ENCODE results near the gene PRDM2.

The PRDM2 gene

DNA sequence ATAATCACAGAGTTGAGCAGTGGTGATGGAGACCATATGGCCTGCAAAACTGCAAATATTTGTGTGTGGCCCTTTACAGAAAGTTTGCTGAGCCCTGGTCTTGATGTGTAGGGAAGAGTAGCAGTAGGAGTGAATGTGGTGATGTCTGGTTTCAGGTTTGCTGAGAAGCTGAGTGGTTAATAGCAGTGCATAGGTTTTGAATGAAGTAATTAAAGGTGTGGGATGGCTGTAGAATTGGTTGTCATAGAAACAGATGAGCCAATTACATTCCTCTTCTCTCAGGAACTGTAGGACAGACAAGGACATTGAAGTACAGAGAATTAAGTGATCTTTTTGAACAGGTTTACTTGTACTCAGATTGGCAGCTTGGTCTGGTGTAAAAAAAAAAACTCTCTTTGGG, 37.4 kb downstream of the PRDM2 start:
- DNase-seq: peak in 1 of 2 experiments; percentile 22

DNA sequence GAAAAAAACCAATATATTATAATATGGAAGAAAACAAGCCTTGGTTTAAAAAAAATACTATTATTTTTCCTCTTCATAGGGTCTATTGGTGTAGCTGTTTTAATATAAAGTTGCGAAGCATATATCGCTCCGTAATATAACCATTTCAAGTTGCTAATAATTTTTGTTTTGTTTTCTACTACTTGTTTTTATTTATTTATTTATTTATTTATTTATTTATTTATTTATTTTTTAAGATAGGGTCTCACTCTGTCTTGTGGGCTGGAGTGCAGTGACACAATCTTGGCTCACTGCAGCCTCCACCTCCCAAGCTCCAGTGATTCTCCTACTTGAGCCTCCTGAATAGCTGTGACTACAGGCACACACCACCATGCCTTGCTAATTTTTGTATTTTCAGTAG, 46.4 kb downstream of the PRDM2 start:
- no peak for DNase-seq

DNA sequence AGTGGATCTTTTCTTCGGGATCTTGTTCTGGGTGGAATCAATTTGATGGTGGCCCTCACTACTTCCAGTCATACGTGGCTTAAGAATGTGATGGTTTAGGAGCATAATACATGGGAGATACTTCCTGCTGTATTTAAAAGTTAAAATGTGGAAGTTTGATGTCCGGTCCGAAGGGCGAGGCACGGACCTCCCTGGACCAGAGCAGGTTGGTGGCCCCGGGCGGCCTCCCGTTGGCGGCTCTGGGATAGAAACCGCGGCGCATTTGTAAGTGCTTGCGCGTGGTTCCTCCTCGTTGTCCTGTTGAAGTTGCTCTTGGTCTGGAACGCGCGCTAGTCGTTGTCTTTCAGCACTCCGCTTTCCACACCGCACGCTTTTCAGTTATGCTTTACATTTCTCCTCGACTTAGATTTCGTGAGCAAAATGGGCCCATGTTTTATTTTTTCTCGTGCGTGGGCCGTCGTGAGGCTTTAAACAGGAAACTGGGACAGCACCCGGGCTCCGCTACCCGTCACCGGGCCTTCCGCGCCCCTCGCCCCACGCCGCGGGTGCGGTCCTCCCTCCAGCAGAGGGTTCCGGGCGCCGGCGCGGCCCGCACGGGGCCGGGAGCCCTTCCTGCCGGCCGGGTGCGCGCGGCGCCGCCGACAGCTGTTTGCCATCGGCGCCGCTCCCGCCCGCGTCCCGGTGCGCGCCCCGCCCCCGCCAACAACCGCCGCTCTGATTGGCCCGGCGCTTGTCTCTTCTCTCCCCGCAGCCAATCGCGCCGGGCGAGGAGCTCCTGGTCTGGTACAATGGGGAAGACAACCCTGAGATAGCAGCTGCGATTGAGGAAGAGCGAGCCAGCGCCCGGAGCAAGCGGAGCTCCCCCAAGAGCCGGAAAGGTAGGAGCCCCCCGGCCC, 48.9 kb downstream of the PRDM2 start:
- DNase-seq: peak; percentile 85 to 93

DNA sequence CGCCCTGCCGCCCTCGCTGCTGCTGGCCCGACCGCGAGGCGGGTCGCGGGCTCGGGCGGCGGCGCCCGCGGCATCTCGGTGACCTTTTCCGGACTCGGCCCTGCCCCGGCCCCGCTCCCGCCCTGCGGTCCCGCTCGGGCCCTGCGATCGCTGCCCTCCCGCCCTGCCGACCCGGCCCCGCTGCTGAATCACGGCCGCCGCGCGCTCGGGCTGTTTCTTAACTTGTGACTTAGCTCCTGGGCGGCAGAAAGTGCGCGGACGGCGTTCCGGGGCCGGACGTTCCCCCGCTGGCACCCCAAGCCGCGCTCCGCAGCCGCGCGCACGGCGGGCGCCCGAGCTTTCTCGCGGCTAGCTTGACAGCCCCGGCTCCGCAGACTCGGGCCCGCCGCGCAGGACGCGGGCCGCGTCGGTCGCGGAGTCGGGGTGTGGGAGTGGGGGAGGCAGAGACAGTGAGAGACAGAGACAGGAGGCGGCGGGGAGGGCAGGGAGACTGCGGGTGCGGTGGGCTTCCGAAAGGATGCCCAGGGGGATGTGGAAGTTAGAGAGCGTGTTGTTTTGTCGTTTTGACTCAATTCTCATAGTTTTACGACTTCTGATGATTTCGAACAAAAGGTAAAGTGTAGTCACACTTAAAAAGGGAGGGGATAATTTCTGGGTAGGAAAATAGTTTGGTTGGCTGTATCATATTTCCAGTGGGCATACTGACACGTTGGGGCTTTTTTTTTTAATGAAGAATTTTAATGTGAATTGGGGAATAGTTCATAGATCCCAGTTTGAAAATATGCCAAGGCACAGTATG, 49.8 kb downstream of the PRDM2 start:
- DNase-seq: peak in 1 of 2 experiments; percentile 21

GRCh38 chr1:13751458-13751871, 51.5 kb downstream of the PRDM2 start:
- no peak for DNase-seq

GRCh38 chr1:13751985-13752384, 52.0 kb downstream of the PRDM2 start:
- no peak for DNase-seq

- DNase-seq: no peak
Observed at GRCh38 chr1:13752852-13753251, 52.9 kb downstream of the PRDM2 start.

- DNase-seq: no peak
Observed at GRCh38 chr1:13753636-13754402, 53.8 kb downstream of the PRDM2 start.

DNA sequence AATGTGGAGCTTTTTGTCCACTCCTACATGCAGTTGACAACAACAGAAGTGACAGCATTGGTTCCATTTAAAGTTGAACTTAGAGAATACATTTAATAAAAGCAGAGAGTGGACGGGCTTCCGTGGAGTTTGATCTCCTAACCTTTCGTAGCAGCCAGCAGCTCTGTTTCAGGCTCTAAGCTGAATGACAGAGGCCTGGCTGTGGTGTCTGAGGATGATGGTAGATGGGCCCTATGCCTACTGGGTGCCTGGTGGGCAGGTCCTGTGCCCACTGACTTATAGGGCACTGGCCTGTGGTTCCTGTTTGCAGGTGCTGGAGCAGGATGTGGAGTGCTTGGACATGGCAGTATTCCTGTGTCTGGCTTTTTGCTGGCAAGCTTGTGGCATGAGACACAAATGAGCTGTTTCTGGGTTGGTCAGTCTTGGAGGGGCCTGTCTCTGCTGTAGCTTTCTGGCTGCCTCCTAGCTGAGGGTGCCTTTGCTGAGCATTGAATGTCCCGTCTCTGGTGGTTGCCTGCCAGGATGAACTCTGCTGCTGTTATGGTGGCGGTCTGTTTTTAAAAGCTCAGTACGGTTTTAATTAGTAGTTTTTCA, 54.6 kb downstream of the PRDM2 start:
- DNase-seq: no peak

DNA sequence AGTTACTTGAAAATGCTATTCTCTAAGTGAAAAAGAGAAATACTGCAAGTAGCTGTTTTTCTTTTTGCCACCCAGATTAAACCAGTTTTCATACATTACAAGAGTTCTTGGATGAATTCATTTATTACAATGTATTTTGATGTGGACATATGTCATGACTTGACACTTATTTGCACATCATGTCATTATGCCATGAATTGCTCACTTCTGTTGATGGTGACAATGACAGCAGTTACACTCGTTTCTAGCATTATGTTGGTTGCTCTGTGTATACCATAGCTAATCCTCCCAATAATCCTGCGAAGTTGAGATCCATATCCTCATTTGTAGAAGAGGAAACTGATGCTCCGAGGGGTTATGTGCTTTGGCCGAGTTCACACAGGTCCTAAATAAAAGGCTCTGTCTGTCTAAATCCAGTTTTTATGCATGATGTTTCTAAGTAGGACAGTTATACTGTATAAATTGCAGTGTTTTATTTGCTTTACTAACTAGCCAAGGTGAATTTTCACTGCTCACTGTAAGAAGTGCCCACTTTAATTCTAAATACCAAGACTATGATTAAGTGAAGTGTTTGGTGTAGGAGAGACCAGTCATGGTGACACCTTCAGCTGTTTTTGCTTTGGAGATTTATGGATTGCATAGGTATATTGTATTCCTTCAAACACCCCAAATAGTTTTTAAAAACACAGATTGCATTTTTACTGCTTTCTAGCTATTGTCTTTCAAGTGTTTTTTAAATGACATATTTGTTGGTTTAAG, 56.7 kb downstream of the PRDM2 start:
- no peak for DNase-seq

DNA sequence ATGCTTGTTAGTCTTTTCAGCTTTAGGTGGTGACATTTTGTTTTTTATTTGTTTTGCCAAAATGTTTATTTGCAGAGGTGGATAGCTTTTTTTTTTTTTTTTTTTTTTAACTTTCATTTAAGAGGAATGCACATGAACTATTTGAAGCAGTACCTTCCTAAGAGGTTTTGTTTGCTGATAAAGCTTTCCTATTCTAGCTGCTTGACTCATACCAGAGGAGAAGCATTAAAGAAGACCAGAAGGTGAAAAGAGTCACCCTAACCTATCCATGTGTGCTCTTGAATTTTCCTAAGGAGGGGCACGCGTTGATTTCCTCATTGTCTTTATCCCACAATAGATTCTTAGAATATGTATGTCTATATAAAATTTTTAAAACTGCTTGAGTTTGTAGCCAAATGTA, 57.7 kb downstream of the PRDM2 start:
- no peak for DNase-seq

GRCh38 chr1:13759072-13759471, 59.1 kb downstream of the PRDM2 start:
- no peak for DNase-seq

DNA sequence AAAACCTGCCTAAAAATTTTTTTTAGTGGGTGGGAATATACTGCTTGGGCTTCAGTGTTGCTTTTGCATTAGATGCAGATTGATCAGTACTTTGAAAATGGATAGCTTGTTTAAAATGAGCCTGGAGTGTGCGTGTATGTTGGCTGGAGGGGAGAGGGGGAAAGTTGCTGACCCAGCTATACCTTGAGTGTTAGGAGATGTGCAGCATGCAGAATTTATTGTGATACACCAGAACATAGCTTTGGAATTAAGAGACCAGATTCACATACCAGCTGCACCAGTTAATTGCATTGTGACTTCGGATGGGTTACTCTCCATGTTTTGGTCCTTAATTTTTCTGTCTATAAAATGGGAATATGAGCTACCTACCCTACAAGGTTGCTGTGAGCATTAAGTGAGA, 60.4 kb downstream of the PRDM2 start:
- DNase-seq: no peak

DNA sequence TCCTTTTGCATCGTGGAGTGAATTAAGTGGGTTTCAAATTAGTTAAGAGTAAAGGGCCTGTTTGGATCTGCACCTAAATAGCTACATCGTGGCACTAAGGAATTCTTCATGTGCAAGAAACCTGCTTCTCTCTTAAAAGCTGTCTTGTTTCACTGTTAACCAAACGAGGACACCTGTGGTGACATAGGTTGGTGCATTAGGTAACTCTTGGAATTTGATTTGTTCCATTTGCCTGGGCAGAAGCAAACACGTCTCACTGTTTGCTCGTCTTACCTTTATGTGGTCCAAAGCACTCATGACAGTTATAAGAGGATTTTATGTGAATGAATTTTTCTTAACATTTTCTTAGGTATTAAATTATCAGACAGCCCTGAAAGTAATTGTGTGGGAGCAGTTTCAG, 60.9 kb downstream of the PRDM2 start:
- DNase-seq: no peak

GRCh38 chr1:13761883-13762282, 61.9 kb downstream of the PRDM2 start:
- DNase-seq: no peak

GRCh38 chr1:13762642-13763041, 62.7 kb downstream of the PRDM2 start:
- DNase-seq: peak in 1 of 2 experiments; percentile 4

DNA sequence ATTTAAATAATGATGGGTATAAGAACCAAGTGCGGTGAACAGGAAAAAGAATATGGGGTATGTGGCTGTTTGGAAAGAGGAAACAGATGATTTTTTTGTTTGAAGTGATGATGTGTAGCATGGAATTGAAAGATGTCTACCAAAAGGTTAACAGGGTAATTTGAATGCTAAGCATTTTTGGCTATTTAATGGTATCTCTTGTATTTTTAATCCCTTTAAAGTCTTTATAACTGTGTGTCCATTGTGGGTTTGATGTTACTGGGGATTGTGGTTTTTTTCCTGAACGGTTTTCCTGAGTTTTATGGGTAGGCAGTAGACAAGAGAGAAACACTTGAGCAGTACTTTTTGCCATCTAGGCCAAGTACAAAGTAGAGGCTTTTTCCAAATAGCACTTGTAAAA, 63.2 kb downstream of the PRDM2 start:
- DNase-seq: no peak

DNA sequence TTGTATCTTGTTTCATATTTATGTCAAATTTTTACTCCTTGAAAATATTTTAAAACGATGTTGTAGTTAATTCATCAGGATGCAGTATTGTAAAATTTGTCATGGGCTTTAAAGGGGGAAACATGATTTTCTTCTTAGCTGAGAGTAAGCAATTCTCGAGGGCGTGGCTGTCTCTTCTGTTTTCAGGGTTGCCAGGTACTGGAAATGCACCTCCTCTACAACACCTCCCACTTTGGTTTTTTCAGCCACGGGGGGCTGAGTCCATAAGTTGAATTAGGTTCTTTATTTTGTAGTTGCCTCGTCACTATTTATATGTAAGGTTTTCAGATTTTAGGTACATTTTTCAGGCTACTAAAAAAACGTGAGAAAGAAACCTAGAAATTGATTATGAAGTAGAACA, 64.0 kb downstream of the PRDM2 start:
- DNase-seq: no peak

- no peak for DNase-seq
Observed at GRCh38 chr1:13764588-13765332, 64.8 kb downstream of the PRDM2 start.

- no peak for DNase-seq
Observed at GRCh38 chr1:13766592-13767564, 66.9 kb downstream of the PRDM2 start.

All from NCI-H2081 (cell line).